Measurements from ENCODE around the gene KCNH1. TPM values are rescaled to one million over a fixed set of nuclear protein-coding genes. Genes with fewer than 3 reads are reported as not detected.

Gene KCNH1
- total RNA-seq, 4 donors from 2014 or later: 0.53 to 16.5 (median 2.4) TPM

GRCh38 chr1:210677533-210677932 is 456.4 kb downstream of the KCNH1 start:
- TF ChIP-seq POLR2A (IDR thresholded peaks at IDR 0.05) (no peak), CTCF (IDR thresholded peaks at IDR 0.05) (no peak)
- Histone ChIP-seq H3K36me3 (no peaks in the 10 kb centered on the region), H3K9me3 (no peaks in the 10 kb centered on the region), H3K27me3 (no peaks in the 10 kb centered on the region), H3K4me3 (no peak overlapping the region), H3K4me1 (no peaks in the 10 kb centered on the region), H3K27ac (no peak overlapping the region)
- DNase-seq: no peak

- Histone ChIP-seq H3K27ac (no peak overlapping the region), H3K4me3 (no peak overlapping the region), H3K27me3 (no peaks in the 10 kb centered on the region), H3K36me3 (no peaks in the 10 kb centered on the region), H3K4me1 (no peaks in the 10 kb centered on the region), H3K9me3 (no peaks in the 10 kb centered on the region)
- DNase-seq: peak in 1 of 3 donors; percentile 26
- no peak for TF ChIP-seq POLR2A (IDR thresholded peaks at IDR 0.05)
- no peak for TF ChIP-seq CTCF (IDR thresholded peaks at IDR 0.05)
These were observed 457.4 kb downstream of the KCNH1 start for GRCh38 chr1:210676539-210676938.

GRCh38 chr1:210674151-210674550 is 459.8 kb downstream of the KCNH1 start:
- Histone ChIP-seq H3K4me3 (no peak overlapping the region), H3K36me3 (no peaks in the 10 kb centered on the region), H3K27ac (no peak overlapping the region), H3K9me3 (no peaks in the 10 kb centered on the region), H3K4me1 (no peaks in the 10 kb centered on the region), H3K27me3 (no peaks in the 10 kb centered on the region)
- TF ChIP-seq CTCF (IDR thresholded peaks at IDR 0.05) (no peak), POLR2A (IDR thresholded peaks at IDR 0.05) (no peak)
- peak in 1 of 3 donors; percentile 13 for DNase-seq

DNA sequence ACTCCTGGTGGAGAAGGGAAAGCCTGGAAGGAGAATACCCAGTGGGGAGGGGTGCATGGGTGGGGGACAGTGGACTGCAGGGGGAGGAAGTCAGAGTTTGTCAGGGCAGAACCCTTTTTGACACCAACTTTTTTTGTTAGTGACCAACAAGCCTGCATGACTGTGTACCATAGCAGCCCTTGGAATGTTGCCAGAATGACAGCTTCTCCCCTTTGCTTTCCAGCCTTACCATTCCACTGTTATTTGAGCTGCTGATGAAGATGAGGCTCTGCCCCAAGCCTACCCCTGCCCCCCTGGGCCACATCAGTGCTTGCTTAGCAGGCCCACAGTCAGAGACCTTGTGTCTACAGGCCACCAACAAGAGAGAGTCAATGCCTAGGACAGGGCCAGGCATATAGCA is 464.0 kb downstream of the KCNH1 start:
- no peaks in the 10 kb centered on the region for H3K27me3 ChIP-seq
- no peaks in the 10 kb centered on the region for H3K36me3 ChIP-seq
- no peak for TF ChIP-seq POLR2A (IDR thresholded peaks at IDR 0.05)
- no peak for TF ChIP-seq CTCF (IDR thresholded peaks at IDR 0.05)
- H3K9me3 ChIP-seq: no peaks in the 10 kb centered on the region
- H3K27ac ChIP-seq: no peak overlapping the region
- no peaks in the 10 kb centered on the region for H3K4me1 ChIP-seq
- peak in 1 of 3 donors; percentile 26 for DNase-seq
- H3K4me3 ChIP-seq: no peak overlapping the region

DNA sequence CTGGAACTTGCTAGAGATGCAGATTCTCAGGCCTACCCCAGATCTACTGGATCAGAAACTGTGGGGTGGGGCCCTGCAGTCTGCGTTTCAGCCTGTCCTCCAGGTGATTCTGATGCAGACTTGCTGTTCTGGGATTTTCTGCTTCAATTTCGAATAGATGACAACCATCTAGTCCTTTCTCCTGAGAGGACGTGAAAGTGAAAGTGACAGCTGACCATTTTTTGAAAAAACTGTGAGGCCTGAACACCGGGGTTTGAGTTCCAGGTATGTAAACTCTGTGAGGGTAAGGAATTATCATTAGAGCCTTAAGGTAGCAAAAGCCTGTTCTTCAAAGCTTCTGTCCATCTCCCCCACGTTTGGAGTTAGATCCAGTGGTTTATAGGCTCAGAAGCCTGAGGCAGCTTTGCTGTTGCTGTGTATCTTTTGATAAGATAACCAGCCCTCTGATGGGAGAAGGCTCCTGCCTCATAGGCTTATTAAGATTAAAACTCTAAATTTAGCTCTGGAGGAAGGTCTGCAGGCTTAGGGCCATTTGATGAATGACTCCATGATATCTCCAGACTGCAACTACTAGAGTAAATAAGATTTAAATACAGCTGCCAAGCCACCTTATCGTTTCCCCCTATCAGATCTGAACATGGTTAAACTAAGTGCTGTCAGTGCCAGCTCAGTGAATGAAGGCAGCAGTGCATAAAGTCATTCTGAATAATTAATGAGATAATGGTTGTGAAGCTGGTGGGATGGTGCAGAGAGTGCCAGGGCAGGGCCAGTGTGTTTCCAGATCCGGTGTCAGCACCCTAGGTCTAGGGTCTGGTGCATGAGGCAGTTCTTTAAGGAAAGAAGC is 470.0 kb downstream of the KCNH1 start:
- Histone ChIP-seq H3K9me3 (no peaks in the 10 kb centered on the region), H3K4me3 (no peak overlapping the region), H3K36me3 (no peaks in the 10 kb centered on the region), H3K27me3 (no peaks in the 10 kb centered on the region), H3K27ac (no peak overlapping the region), H3K4me1 (no peaks in the 10 kb centered on the region)
- TF ChIP-seq CTCF (IDR thresholded peaks at IDR 0.05): no peak
- DNase-seq: no peak

Measured in Peyer's patch (tissue), 4 donors.